Measurements from ENCODE around the gene TNK1. TPM values are rescaled to one million over a fixed set of nuclear protein-coding genes. Genes with fewer than 3 reads are reported as not detected.
A peak's percentile ranks its signal among the peaks of the same experiment; 100 is the strongest.

The TNK1 gene
- total RNA-seq, 1 experiment from 2014 or later, result 0.67 TPM

GRCh38 chr17:7435676-7436555, 55.0 kb downstream of the TNK1 start:
- peak; percentile 55 for DNase-seq (ENCODE audit: low read depth)

- DNase-seq (ENCODE audit: low read depth), result peak; percentile 77
These were observed 55.9 kb downstream of the TNK1 start for GRCh38 chr17:7436556-7437368.

DNA sequence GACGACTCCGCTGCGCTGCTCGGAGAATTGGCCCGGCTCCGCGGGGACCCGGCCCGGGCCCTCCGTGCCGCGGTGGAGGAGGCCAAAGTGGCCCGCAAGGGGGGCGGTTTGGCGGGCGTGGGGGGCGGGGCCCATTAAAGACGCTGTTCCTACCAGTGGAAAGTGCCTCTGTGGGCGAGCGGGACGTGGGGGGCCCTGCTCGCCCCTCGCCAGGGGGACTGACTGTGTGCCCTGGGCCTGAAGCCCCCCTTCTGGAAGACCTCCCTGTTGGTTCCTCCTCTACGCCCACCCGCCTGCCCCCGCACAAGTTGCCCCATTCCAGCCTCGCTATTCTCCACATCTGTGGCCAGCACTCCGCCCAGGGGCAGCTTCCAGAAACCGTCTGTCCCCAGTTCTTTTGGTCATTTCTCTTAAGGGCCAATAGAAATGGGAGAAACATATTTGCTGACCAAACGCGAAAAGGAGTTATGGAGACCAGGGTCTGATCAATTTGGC, 56.5 kb downstream of the TNK1 start:
- DNase-seq (ENCODE audit: low read depth), result no peak

DNA sequence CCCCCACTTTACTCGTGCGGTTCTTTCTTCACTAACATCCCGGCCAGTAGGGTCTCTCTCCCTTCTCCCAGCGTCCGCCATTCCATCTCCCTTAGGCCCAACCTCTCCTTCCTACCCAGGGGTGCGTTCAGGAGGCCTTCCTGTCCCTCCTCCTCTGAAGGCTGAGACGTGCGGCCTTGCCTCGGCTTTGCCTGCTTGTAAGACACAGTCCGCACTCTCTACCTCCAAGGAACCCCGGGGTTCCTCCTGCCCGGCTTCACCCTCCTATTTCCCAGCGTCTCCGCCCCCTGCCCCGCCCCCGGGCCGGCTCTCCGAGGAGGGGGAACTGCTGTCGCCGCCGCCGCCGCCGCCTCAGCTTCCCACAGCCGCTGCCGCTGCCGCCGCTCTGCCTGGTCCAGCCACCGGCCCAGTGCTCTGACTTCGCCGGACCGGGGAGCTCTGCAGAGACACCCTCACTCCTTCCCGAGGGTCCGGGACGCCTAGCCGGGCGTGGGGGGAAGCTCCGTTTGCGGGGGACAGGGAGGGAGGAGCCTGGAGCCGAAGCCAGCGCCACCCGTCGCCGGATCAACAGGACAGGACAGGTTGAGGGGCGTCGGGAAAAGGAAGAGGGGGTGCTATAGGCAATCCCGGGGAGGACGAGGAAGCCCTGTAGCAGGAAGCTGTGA, 57.2 kb downstream of the TNK1 start:
- DNase-seq (ENCODE audit: low read depth), result no peak

- no peak for DNase-seq (ENCODE audit: low read depth)
These were observed 58.0 kb downstream of the TNK1 start for GRCh38 chr17:7438656-7439460.

Other genes starting within 250 kb of the TNK1 start
- not detected in 2 replicates for gene ASGR1, start 201.7 kb upstream of the TNK1 start, total RNA-seq (2014; rRNA removed; shearing (Covaris generic))
- gene DLG4, start 161.3 kb upstream of the TNK1 start, total RNA-seq (2014; rRNA removed; shearing (Covaris generic)), result 4.7 and 7.8 TPM in 2 replicates
- 294 and 491 TPM in 2 replicates for gene ACADVL, start 161.2 kb upstream of the TNK1 start, total RNA-seq (2014; rRNA removed; shearing (Covaris generic))
- gene DVL2, start 146.6 kb upstream of the TNK1 start, total RNA-seq (2014; rRNA removed; shearing (Covaris generic)), result 23.9 and 39.1 TPM in 2 replicates
- gene PHF23, start 141.6 kb upstream of the TNK1 start, total RNA-seq (2014; rRNA removed; shearing (Covaris generic)), result 49.6 and 53.3 TPM in 2 replicates
- 575 and 595 TPM in 2 replicates for gene GABARAP, start 138.6 kb upstream of the TNK1 start, total RNA-seq (2014; rRNA removed; shearing (Covaris generic))
- 38.4 and 42.6 TPM in 2 replicates for gene CTDNEP1, start 129.4 kb upstream of the TNK1 start, total RNA-seq (2014; rRNA removed; shearing (Covaris generic))
- 75.1 and 75.3 TPM in 2 replicates for gene ELP5, start 128.9 kb upstream of the TNK1 start, total RNA-seq (2014; rRNA removed; shearing (Covaris generic))
- 0.10 and 2.4 TPM in 2 replicates for gene CLDN7, start 118.6 kb upstream of the TNK1 start, total RNA-seq (2014; rRNA removed; shearing (Covaris generic))
- gene SLC2A4, start 99.4 kb upstream of the TNK1 start, total RNA-seq (2014; rRNA removed; shearing (Covaris generic)), result 0.44 TPM in 1 of 2 replicates, not detected in the other
- 0.39 and 0.79 TPM in 2 replicates for gene YBX2, start 86.5 kb upstream of the TNK1 start, total RNA-seq (2014; rRNA removed; shearing (Covaris generic))
- gene EIF5A, start 73.5 kb upstream of the TNK1 start, total RNA-seq (2014; rRNA removed; shearing (Covaris generic)), result 428 and 432 TPM in 2 replicates
- 94.3 and 118 TPM in 2 replicates for gene GPS2, start 65.7 kb upstream of the TNK1 start, total RNA-seq (2014; rRNA removed; shearing (Covaris generic))
- gene NEURL4, start 51.8 kb upstream of the TNK1 start, total RNA-seq (2014; rRNA removed; shearing (Covaris generic)), result 3.6 and 8.0 TPM in 2 replicates
- gene ACAP1, start 44.6 kb upstream of the TNK1 start, total RNA-seq (2014; rRNA removed; shearing (Covaris generic)), result not detected in 2 replicates
- gene KCTD11, start 28.9 kb upstream of the TNK1 start, total RNA-seq (2014; rRNA removed; shearing (Covaris generic)), result 3.5 and 7.1 TPM in 2 replicates
- gene TMEM95, start 25.9 kb upstream of the TNK1 start, total RNA-seq (2014; rRNA removed; shearing (Covaris generic)), result not detected in 2 replicates
- gene PLSCR3, start 13.4 kb downstream of the TNK1 start, total RNA-seq (2014; rRNA removed; shearing (Covaris generic)), result 17.0 and 29.2 TPM in 2 replicates
- 122 and 146 TPM in 2 replicates for gene TMEM256, start 23.0 kb downstream of the TNK1 start, total RNA-seq (2014; rRNA removed; shearing (Covaris generic))
- 8.9 and 16.5 TPM in 2 replicates for gene NLGN2, start 26.8 kb downstream of the TNK1 start, total RNA-seq (2014; rRNA removed; shearing (Covaris generic))
- not detected in 2 replicates for gene SPEM1, start 39.2 kb downstream of the TNK1 start, total RNA-seq (2014; rRNA removed; shearing (Covaris generic))
- not detected in 2 replicates for gene SPEM2, start 44.5 kb downstream of the TNK1 start, total RNA-seq (2014; rRNA removed; shearing (Covaris generic))
- not detected in 2 replicates for gene SPEM3, start 47.8 kb downstream of the TNK1 start, total RNA-seq (2014; rRNA removed; shearing (Covaris generic))
- 5.3 and 10.0 TPM in 2 replicates for gene TMEM102, start 54.3 kb downstream of the TNK1 start, total RNA-seq (2014; rRNA removed; shearing (Covaris generic))
- gene FGF11, start 58.4 kb downstream of the TNK1 start, total RNA-seq (2014; rRNA removed; shearing (Covaris generic)), result 3.7 and 5.0 TPM in 2 replicates
- gene CHRNB1, start 64.0 kb downstream of the TNK1 start, total RNA-seq (2014; rRNA removed; shearing (Covaris generic)), result 10.7 and 16.6 TPM in 2 replicates
- 13.9 and 26.7 TPM in 2 replicates for gene ZBTB4, start 98.5 kb downstream of the TNK1 start, total RNA-seq (2014; rRNA removed; shearing (Covaris generic))
- not detected in 2 replicates for gene SLC35G6, start 100.4 kb downstream of the TNK1 start, total RNA-seq (2014; rRNA removed; shearing (Covaris generic))
- 15.2 and 26.1 TPM in 2 replicates for gene POLR2A, start 103.3 kb downstream of the TNK1 start, total RNA-seq (2014; rRNA removed; shearing (Covaris generic))
- gene TNFSF12, start 168.0 kb downstream of the TNK1 start, total RNA-seq (2014; rRNA removed; shearing (Covaris generic)), result 13.3 and 20.3 TPM in 2 replicates
- 3.2 and 4.2 TPM in 2 replicates for gene TNFSF13, start 177.7 kb downstream of the TNK1 start, total RNA-seq (2014; rRNA removed; shearing (Covaris generic))
- 75.1 and 88.2 TPM in 2 replicates for gene SENP3, start 180.8 kb downstream of the TNK1 start, total RNA-seq (2014; rRNA removed; shearing (Covaris generic))
- 120 and 147 TPM in 2 replicates for gene CD68, start 198.5 kb downstream of the TNK1 start, total RNA-seq (2014; rRNA removed; shearing (Covaris generic))
- 216 and 398 TPM in 2 replicates for gene MPDU1, start 202.8 kb downstream of the TNK1 start, total RNA-seq (2014; rRNA removed; shearing (Covaris generic))
- not detected in 2 replicates for gene SOX15, start 209.0 kb downstream of the TNK1 start, total RNA-seq (2014; rRNA removed; shearing (Covaris generic))
- gene FXR2, start 233.8 kb downstream of the TNK1 start, total RNA-seq (2014; rRNA removed; shearing (Covaris generic)), result 28.3 and 51.7 TPM in 2 replicates
- gene SAT2, start 246.7 kb downstream of the TNK1 start, total RNA-seq (2014; rRNA removed; shearing (Covaris generic)), result 36.3 and 37.4 TPM in 2 replicates
- gene SHBG, start 249.0 kb downstream of the TNK1 start, total RNA-seq (2014; rRNA removed; shearing (Covaris generic)), result not detected in 2 replicates